Small intestine (tissue), 7 donors: Measurements from ENCODE around the gene CDCP2. TPM values are rescaled to one million over a fixed set of nuclear protein-coding genes. Genes with fewer than 3 reads are reported as not detected.

Source experiments
- DNase-seq, 2 donors: peaks; one replicate each; pipeline versions ENCODE4 v3.0.0 to v3.0.0-alpha.2; 2013
- FAIRE-seq: peaks from 2 replicates; lab custom pipeline; 2012; peaks lifted over from hg19 to GRCh38; lab: Jason Lieb, UNC
- H3K27ac ChIP-seq, 3 donors: one replicate each; pipeline ENCODE4 v1.5.1; 2013; ENCODE audit warnings: low read length in 2 of 3, mild to moderate bottlenecking in 2 of 3, control low read depth in 1 of 3, inconsistent platforms in 1 of 3, low read depth in 1 of 3, moderate library complexity in 1 of 3
- H3K27me3 ChIP-seq, 3 donors: one replicate each; pipeline ENCODE4 v1.6.1; 2013; ENCODE audit warnings: low read length in 3 of 3, inconsistent platforms in 1 of 3; ENCODE audit not compliant: control insufficient read depth in 3 of 3, insufficient read depth in 3 of 3
- H3K36me3 ChIP-seq, 3 donors: one replicate each; pipeline ENCODE4 v1.6.1; 2013; ENCODE audit warnings: low read length in 3 of 3, inconsistent platforms in 1 of 3, low read depth in 1 of 3, mild to moderate bottlenecking in 1 of 3, moderate library complexity in 1 of 3; ENCODE audit not compliant: control insufficient read depth in 3 of 3, insufficient read depth in 2 of 3
- H3K4me1 ChIP-seq, 3 donors: one replicate each; pipeline ENCODE4 v1.6.1; 2013; ENCODE audit warnings: low read length in 2 of 3, inconsistent platforms in 1 of 3, low read depth in 1 of 3, mild to moderate bottlenecking in 1 of 3, moderate library complexity in 1 of 3; ENCODE audit not compliant: control insufficient read depth in 3 of 3, insufficient read depth in 2 of 3
- H3K4me3 ChIP-seq, 3 donors: one replicate each; pipeline ENCODE4 v1.5.1; 2013; ENCODE audit warnings: low read length in 3 of 3, control low read depth in 1 of 3, inconsistent platforms in 1 of 3, low read depth in 1 of 3, mild to moderate bottlenecking in 1 of 3, moderate library complexity in 1 of 3
- H3K9me3 ChIP-seq, 2 donors: one replicate each; pipeline ENCODE4 v1.6.1; 2013; ENCODE audit warnings: low read depth in 1 of 2, low read length in 1 of 2; ENCODE audit not compliant: control insufficient read depth in 2 of 2, insufficient read depth in 1 of 2
- WGBS, 3 donors: extraction: QIAGEN DNeasy Blood & Tissue Kit; methylation state at CpG; one replicate each; pipeline ENCODE4 v1.1.7; 2013; 5-methylcytosine and 5-hydroxymethylcytosine counted together
- polyA plus RNA-seq, 4 donors: library from polyadenylated mRNA; stranded (reverse) in 3 of 4; unstranded in 1 of 4; fragments of 200-250 nt in 3 of 4; fragments of 120-200 nt in 1 of 4; gene quantifications; one replicate each; pipeline versions ENCODE4 v1.2.1 to v1.2.3, GENCODE V29; 2013
- donor health status: healthy with polysubstance abuse.
- donor health status: control.
- donor health status: control.
- donor health status: Bipolar disorder and iron deficiency.
- donor health status: healthy.

The CDCP2 gene
- polyA plus RNA-seq, 4 donors: 0.07 TPM; not detected in 3

DNA sequence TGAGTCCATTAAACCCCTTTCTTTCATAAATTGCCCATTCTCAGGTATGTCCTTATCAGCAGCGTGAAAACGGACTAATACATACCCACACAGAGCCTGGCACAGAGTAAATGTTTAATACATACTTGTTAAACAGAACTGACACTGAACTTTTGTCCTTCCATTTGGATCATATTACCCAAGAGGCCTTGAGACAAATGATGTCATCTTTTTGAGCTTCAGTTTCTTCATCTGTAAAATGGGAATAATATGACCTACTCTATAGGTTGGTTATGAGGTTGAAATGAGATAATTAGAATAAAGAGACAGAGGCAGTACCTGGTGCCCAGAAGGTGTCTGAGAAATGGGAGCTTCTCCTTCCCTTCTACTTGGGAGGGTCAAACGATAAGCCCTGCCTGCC is 33.3 kb upstream of the CDCP2 start:
- DNase-seq: no peak
- FAIRE-seq: no peak
- peaks cover 0 to 44% (median 4%) of the 10 kb centered on the region in 3 donors for H3K36me3 ChIP-seq
- H3K4me3 ChIP-seq: no peak overlapping the region
- H3K27ac ChIP-seq: no peak overlapping the region
- no peaks in the 10 kb centered on the region for H3K27me3 ChIP-seq
- no peaks in the 10 kb centered on the region for H3K9me3 ChIP-seq
- 93 to 98% (median 94%) methylated on average over 3 of the region's 3 CpGs for WGBS, 3 donors
- no peaks in the 10 kb centered on the region for H3K4me1 ChIP-seq

DNA sequence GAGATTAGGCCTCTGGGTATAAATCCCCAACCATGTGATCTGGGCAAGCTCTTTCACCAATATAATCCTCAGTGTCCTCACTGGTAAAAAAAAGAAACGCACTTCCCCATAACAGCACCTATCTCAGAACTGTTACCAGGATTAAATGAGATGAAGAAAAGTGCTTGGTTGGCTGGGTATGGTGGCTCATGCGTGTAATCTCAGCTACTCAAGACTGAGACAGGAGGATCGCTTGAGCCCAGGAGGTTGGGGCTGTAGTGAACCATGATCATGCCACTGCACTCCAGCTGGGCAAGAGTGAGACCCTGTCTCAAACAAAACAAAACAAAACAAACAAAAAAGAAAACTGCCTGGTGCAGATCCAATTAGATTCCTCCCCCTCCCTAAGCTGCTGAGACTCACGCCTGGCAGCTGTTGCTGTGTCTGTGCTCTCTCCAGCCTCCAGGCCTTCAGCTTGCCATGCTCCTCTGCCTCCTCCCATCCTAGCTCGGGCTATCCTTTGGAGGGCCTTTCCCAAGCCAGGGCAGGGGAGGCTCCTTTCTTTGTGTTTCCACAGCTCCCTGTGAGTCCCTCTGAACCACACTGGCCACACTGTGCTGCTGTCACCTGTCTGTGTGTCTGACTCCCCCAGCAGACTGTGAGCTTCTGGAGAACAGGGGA is 28.0 kb upstream of the CDCP2 start:
- Histone ChIP-seq H3K4me3 (no peak overlapping the region), H3K36me3 (peaks cover 0 to 47% (median 0%) of the 10 kb centered on the region in 3 donors), H3K4me1 (no peaks in the 10 kb centered on the region), H3K9me3 (no peaks in the 10 kb centered on the region), H3K27ac (no peak overlapping the region), H3K27me3 (no peaks in the 10 kb centered on the region)
- FAIRE-seq: no peak
- WGBS, 3 donors: 88 to 97% (median 95%) methylated on average over 5 of the region's 5 CpGs
- DNase-seq: no peak

DNA sequence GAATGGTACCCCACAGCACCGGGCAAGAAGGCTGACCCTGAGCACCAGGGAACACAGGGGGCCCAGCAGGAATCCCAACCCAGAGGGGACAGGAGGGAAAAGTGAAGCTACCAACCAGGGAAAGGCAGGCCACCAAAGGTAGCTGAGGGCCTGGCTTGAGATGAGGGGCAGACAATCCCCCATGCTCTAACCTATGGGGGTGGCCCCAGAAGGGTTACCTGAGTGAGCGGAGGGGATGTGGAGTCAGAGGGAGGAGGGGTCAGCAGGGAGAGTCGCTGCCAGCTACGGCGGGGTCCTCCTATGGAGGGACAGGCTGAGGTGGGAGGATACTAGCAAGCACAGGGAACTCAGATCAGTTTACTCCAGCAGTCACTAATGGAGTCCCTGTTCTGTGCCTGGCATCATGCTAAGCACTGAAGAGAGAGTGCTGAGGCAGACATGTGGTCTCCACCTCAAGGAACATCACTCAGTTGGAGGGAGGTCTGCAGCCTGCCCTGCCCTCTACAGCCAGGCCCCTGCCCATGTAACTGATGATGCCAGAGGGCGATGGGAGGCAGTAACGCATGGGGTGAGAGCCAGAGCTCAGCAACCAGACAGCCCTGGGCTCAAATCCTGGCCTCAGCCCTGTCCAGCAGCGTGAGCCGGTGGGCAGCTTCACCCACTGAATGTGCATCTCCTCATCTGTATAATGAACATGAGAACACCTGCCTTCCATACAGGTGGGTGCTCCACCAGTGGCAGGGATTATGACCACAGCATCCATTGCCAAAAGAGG is 25.7 kb upstream of the CDCP2 start:
- FAIRE-seq: no peak
- 88 to 90% (median 89%) methylated on average over 7 to 9 of the region's 9 CpGs for WGBS, 3 donors
- Histone ChIP-seq H3K36me3 (peaks cover 0 to 60% (median 0%) of the 10 kb centered on the region in 3 donors), H3K9me3 (no peaks in the 10 kb centered on the region), H3K27me3 (no peaks in the 10 kb centered on the region), H3K4me1 (no peaks in the 10 kb centered on the region), H3K27ac (no peak overlapping the region), H3K4me3 (no peak overlapping the region)
- no peak for DNase-seq

GRCh38 chr1:54177726-54178125 is 24.9 kb upstream of the CDCP2 start:
- H3K4me1 ChIP-seq: no peaks in the 10 kb centered on the region
- H3K9me3 ChIP-seq: no peaks in the 10 kb centered on the region
- H3K36me3 ChIP-seq: peaks cover 0 to 63% (median 0%) of the 10 kb centered on the region in 3 donors
- no peaks in the 10 kb centered on the region for H3K27me3 ChIP-seq
- no peak overlapping the region for H3K4me3 ChIP-seq
- no peak overlapping the region for H3K27ac ChIP-seq
- no peak for FAIRE-seq
- 93 to 98% (median 95%) methylated on average over 8 of the region's 8 CpGs for WGBS, 3 donors
- no peak for DNase-seq

GRCh38 chr1:54176621-54177327 is 24.0 kb upstream of the CDCP2 start:
- FAIRE-seq (no peak), DNase-seq (no peak)
- H3K4me3 ChIP-seq: no peak overlapping the region
- H3K9me3 ChIP-seq: no peaks in the 10 kb centered on the region
- no peaks in the 10 kb centered on the region for H3K4me1 ChIP-seq
- H3K27ac ChIP-seq: no peak overlapping the region
- peaks cover 0 to 67% (median 0%) of the 10 kb centered on the region in 3 donors for H3K36me3 ChIP-seq
- WGBS, 3 donors: 91 to 95% (median 94%) methylated on average over 6 of the region's 6 CpGs
- no peaks in the 10 kb centered on the region for H3K27me3 ChIP-seq

DNA sequence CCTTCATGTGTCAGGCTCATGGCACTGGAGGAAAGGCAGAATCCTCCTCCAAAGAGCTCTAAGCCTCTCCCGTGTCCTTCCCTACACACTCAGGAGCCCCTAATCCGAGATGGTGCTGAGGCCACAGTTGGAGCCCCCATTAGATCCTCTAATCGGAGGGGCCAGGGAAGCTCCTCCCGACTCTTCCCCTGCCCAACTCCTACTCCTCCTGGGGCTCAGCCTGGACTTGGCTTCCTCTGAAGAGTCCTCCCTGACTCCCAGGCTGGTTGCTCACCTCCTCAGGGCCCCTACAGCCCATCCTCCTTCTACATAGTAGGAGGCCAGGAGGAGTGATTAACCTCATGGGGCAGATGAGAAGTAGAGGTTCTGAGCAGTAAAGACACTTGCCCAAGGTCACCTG is 21.3 kb upstream of the CDCP2 start:
- Histone ChIP-seq H3K4me3 (no peak overlapping the region), H3K27me3 (no peaks in the 10 kb centered on the region), H3K27ac (no peak overlapping the region), H3K36me3 (peaks cover 0 to 58% (median 0%) of the 10 kb centered on the region in 3 donors), H3K9me3 (no peaks in the 10 kb centered on the region), H3K4me1 (no peaks in the 10 kb centered on the region)
- FAIRE-seq: no peak
- DNase-seq: no peak
- 90 to 98% (median 94%) methylated on average over 4 of the region's 4 CpGs for WGBS, 3 donors

- no peak overlapping the region for H3K27ac ChIP-seq
- H3K9me3 ChIP-seq: no peaks in the 10 kb centered on the region
- DNase-seq: no peak
- WGBS, 3 donors: 70 to 87% (median 76%) methylated on average over 9 of the region's 9 CpGs
- H3K27me3 ChIP-seq: no peaks in the 10 kb centered on the region
- H3K4me3 ChIP-seq: no peak overlapping the region
- H3K4me1 ChIP-seq: no peaks in the 10 kb centered on the region
- H3K36me3 ChIP-seq: peaks cover 0 to 54% (median 0%) of the 10 kb centered on the region in 3 donors
- FAIRE-seq: no peak
These were observed 20.9 kb upstream of the CDCP2 start for GRCh38 chr1:54173681-54174080.
